CD4-positive, alpha-beta T cell (primary cell): ENCODE results near the gene CAPN10. TPM values are rescaled to one million over a fixed set of nuclear protein-coding genes. Genes with fewer than 3 reads are reported as not detected.
A peak's percentile ranks its signal among the peaks of the same experiment; 100 is the strongest.

ENCODE experiments used
- ATAC-seq: fragments of 200-7000 bp; cut with Tn5 transposase; one replicate; pipeline ENCODE4 v1.10.0; 2022; ENCODE audit warnings: mild to moderate bottlenecking; ENCODE audit not compliant: poor library complexity
- CTCF ChIA-PET: fragments of 350-600 bp; sonication (Branson Sonifier 250); formaldehyde crosslinking; loops from one replicate; lab custom pipeline; 2021; ENCODE audit warnings: antibody characterized with exemption, inconsistent platforms; lab: Charles Lee
- POLR2A ChIA-PET: fragments of 350-600 bp; sonication (Branson Sonifier 250); formaldehyde crosslinking; loops from one replicate; lab custom pipeline; 2021; ENCODE audit warnings: antibody characterized with exemption, inconsistent platforms; lab: Charles Lee
- DNase-seq, 14 experiments: peaks; one replicate each; pipeline ENCODE4 v3.0.0-alpha.2; 2013 to 2020; ENCODE audit warnings: mixed read lengths in 2 of 14
- H3K27ac ChIP-seq, 2 donors: one replicate each; pipeline versions ENCODE4 v1.5.1 to v1.7.0; 2013; ENCODE audit warnings: low read length in 2 of 2, low read depth in 1 of 2, mild to moderate bottlenecking in 1 of 2
- H3K27me3 ChIP-seq, 2 experiments: 1 replicate in 1 of 2; 2 replicates in 1 of 2; pipeline versions ENCODE4 v1.6.1 to v1.7.0; 2013; ENCODE audit warnings: low read length in 2 of 2, control low read depth in 1 of 2, mild to moderate bottlenecking in 1 of 2, moderate library complexity in 1 of 2; ENCODE audit not compliant: insufficient read depth in 2 of 2, control insufficient read depth in 1 of 2
- H3K36me3 ChIP-seq: one replicate; pipeline ENCODE4 v1.6.1; 2013; ENCODE audit warnings: low read length, control low read depth; ENCODE audit not compliant: insufficient read depth
- H3K4me1 ChIP-seq: one replicate; pipeline ENCODE4 v1.6.1; 2013; ENCODE audit warnings: low read length, control low read depth; ENCODE audit not compliant: insufficient read depth
- H3K4me3 ChIP-seq: one replicate; pipeline ENCODE4 v1.5.1; 2013; ENCODE audit warnings: mild to moderate bottlenecking, low read length, moderate library complexity
- H3K9me3 ChIP-seq, 2 experiments: 1 replicate in 1 of 2; 2 replicates in 1 of 2; pipeline versions ENCODE4 v1.6.1 to v1.7.0; 2013; ENCODE audit warnings: low read length in 2 of 2, mild to moderate bottlenecking in 2 of 2, control low read depth in 1 of 2, moderate library complexity in 1 of 2; ENCODE audit not compliant: control insufficient read depth in 1 of 2, insufficient read depth in 1 of 2
- H3K27ac Mint-ChIP-seq: one replicate; pipeline ENCODE4 v1.8.0; 2020; ENCODE audit warnings: mixed read lengths
- H3K27me3 Mint-ChIP-seq: one replicate; pipeline ENCODE4 v1.8.0; 2021; ENCODE audit warnings: mixed read lengths
- H3K36me3 Mint-ChIP-seq: one replicate; pipeline ENCODE4 v1.8.0; 2021; ENCODE audit warnings: low read depth, mixed read lengths
- H3K4me1 Mint-ChIP-seq: one replicate; pipeline ENCODE4 v1.8.0; 2021; ENCODE audit warnings: low read depth, mixed read lengths
- H3K4me3 Mint-ChIP-seq: one replicate; pipeline ENCODE4 v1.8.0; 2020; ENCODE audit warnings: mild to moderate bottlenecking, mixed read lengths
- H3K9me3 Mint-ChIP-seq: one replicate; pipeline ENCODE4 v1.8.0; 2020; ENCODE audit warnings: mixed read lengths
- intact Hi-C, 2 experiments: fragments of 100-400 bp; cut with DNase I in 1 of 2; cut with micrococcal nuclease in 1 of 2; formaldehyde crosslinking; loops; one replicate each; pipeline versions ENCODE4 v1.15.1 to v1.9.0; 2023 to 2025; cut with DNase I, micrococcal nuclease
- total RNA-seq, 174 experiments: library from RNA in 2 of 174; stranded (reverse) in 2 of 174; gene quantifications; one replicate each; pipeline ENCODE4 v1.2.3 and lab custom pipeline; 2021 to 2026
- TF ChIP-seq, protein P1 (sequence below): fragments of 200-600 bp; IDR thresholded peaks from one replicate; pipeline ENCODE4 v1.8.0; 2022; ENCODE audit warnings: antibody characterized with exemption, mild to moderate bottlenecking

The CAPN10 gene
- total RNA-seq, 2 experiments from 2014 or later = 40.6 to 42.1 TPM

DNA sequence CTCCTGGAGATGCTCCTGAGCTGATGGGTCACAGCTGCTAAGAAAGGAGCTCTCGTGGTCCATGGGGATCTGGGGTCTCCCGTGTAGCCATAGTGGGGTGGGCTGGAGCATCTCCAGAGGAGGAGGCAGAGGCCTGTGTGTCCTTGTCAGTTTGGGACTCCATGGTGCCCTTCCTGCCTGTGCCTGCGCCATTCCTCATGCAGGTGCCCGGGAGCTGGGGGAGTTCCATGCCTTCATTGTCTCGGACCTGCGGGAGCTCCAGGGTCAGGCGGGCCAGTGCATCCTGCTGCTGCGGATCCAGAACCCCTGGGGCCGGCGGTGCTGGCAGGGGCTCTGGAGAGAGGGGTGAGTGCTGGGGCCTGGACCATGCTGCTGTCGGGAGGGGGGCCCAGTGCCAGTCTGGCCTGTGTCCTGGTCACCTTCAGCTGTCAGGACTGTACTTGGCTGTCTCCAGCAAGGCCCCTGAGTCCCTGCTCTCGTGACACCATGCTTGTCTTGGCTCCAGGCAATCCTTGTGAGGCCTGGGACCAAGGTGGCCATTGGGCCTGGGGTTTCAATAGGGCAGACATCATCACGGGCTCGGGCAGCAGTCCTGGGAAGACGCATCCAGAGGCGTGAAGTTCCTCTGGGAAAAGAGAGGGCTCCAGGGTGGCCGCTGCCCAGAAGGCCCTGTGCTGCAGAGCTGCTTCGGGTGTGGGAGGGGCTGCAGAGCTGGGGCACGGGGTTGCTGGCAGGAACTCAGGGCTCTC is 7.3 kb downstream of the CAPN10 start:
- H3K27me3 Mint-ChIP-seq = no peaks in the 10 kb centered on the region

DNA sequence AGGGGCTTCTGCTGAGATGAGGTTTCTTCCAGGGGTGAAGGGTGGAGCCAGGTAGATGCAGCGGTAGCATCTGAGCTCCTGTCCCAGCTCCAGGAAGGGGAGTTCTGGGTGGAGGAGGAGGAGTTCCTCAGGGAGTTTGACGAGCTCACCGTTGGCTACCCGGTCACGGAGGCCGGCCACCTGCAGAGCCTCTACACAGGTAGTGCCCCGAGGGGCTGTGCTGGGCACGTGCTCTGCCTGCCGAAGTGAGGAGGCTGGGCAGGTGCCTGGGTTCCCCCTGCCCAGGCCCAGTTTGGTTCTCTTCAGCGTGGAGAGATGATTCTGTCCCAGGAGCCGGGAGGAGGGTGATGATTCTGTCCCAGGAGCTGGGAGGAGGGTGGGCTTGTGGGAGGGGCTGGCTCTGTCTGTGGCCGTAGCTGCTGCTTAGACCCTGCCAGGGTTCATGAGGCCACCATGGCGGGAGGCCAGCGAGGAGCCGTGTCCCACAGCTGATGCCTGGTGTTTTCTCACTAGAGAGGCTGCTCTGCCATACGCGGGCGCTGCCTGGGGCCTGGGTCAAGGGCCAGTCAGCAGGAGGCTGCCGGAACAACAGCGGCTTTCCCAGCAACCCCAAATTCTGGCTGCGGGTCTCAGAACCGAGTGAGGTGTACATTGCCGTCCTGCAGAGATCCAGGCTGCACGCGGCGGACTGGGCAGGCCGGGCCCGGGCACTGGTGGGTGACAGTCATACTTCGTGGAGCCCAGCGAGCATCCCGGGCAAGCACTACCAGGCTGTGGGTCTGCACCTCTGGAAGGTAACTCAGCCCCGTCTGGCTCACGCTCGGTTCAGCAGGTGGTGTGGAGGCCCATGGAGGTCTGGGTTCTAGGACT is 8.2 kb downstream of the CAPN10 start:
- intact Hi-C loops = no loop called here

More for the DNA sequence above, 7.3 kb downstream of the CAPN10 start:
- Mint-ChIP-seq H3K9me3 (no peaks in the 10 kb centered on the region), H3K4me1 (peaks cover 3% of the 10 kb centered on the region), H3K27ac (no peak overlapping the region), H3K36me3 (peaks cover 27% of the 10 kb centered on the region), H3K4me3 (no peak overlapping the region)
- Histone ChIP-seq H3K4me1 (peaks cover 12% of the 10 kb centered on the region), H3K27me3 (no peaks in the 10 kb centered on the region), H3K9me3 (no peaks in the 10 kb centered on the region), H3K4me3 (no peak overlapping the region), H3K27ac (no peak overlapping the region), H3K36me3 (peaks cover 95% of the 10 kb centered on the region)
- CTCF ChIA-PET = no interaction called here
- intact Hi-C loops = no loop called here
- TF ChIP-seq, protein P1, sequence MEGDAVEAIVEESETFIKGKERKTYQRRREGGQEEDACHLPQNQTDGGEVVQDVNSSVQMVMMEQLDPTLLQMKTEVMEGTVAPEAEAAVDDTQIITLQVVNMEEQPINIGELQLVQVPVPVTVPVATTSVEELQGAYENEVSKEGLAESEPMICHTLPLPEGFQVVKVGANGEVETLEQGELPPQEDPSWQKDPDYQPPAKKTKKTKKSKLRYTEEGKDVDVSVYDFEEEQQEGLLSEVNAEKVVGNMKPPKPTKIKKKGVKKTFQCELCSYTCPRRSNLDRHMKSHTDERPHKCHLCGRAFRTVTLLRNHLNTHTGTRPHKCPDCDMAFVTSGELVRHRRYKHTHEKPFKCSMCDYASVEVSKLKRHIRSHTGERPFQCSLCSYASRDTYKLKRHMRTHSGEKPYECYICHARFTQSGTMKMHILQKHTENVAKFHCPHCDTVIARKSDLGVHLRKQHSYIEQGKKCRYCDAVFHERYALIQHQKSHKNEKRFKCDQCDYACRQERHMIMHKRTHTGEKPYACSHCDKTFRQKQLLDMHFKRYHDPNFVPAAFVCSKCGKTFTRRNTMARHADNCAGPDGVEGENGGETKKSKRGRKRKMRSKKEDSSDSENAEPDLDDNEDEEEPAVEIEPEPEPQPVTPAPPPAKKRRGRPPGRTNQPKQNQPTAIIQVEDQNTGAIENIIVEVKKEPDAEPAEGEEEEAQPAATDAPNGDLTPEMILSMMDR = no peak
- peak in 1 of 14 experiments; percentile 22 for DNase-seq
- POLR2A ChIA-PET = no interaction called here
- ATAC-seq = no peak

DNA sequence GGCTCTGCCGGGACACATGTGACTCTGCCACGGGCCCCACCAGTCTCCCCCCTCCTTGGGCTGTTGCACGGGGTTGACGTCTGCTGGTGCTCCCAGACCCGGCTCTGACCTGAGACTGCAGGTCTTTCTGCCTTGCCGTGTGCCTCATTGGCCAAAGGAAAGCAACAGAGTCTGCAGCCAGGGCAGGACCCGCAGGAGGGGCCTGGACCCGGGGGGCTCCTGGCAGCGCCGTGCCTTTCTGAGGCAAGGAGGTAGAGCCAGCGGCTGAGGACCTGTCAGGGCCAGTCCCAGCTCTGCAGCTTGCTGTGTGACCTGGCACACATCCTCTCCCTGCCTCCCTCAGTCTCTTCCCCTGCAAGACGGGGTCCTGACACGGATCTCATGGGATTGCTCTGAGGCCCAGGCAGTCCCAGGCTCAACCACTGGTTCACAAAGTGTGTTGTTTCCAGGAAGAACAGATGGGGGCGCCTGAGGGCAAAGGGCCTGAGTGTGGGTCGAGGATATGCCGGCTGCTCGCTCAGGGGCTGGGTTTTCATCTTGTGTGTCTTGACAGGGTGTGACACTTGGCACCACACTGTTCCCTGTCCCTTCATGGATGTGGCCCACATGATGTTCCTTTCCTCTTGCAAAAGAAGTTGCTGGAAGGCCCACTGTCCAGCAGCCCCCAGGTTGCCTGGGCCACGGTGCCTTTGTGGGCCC is 9.0 kb downstream of the CAPN10 start:
- H3K27ac Mint-ChIP-seq = no peak overlapping the region
- peaks cover 83% of the 10 kb centered on the region for H3K36me3 ChIP-seq
- CTCF ChIA-PET = no interaction called here
- H3K4me3 ChIP-seq = no peak overlapping the region
- intact Hi-C loops = no loop called here
- peaks cover 6% of the 10 kb centered on the region for H3K4me1 ChIP-seq
- POLR2A ChIA-PET = no interaction called here
- no peak overlapping the region for H3K4me3 Mint-ChIP-seq
- TF ChIP-seq, protein P1 = no peak
- no peaks in the 10 kb centered on the region for H3K27me3 ChIP-seq
- ATAC-seq (no peak), DNase-seq (peak in 8 of 14 experiments; percentile 9 to 59 (median 36))
- H3K9me3 ChIP-seq = no peaks in the 10 kb centered on the region
- H3K36me3 Mint-ChIP-seq = peaks cover 32% of the 10 kb centered on the region
- H3K27me3 Mint-ChIP-seq = no peaks in the 10 kb centered on the region
- no peaks in the 10 kb centered on the region for H3K9me3 Mint-ChIP-seq
- no peaks in the 10 kb centered on the region for H3K4me1 Mint-ChIP-seq
- no peak overlapping the region for H3K27ac ChIP-seq

More for the DNA sequence above, 8.2 kb downstream of the CAPN10 start:
- peaks cover 27% of the 10 kb centered on the region for H3K36me3 Mint-ChIP-seq
- H3K9me3 ChIP-seq = no peaks in the 10 kb centered on the region
- no peaks in the 10 kb centered on the region for H3K27me3 Mint-ChIP-seq
- H3K4me1 Mint-ChIP-seq = no peaks in the 10 kb centered on the region
- CTCF ChIA-PET = no interaction called here
- no peak overlapping the region for H3K4me3 ChIP-seq
- ATAC-seq (no peak), DNase-seq (peak in 1 of 14 experiments; percentile 30)
- POLR2A ChIA-PET = no interaction called here
- H3K27ac Mint-ChIP-seq = no peak overlapping the region
- H3K27ac ChIP-seq = no peak overlapping the region
- H3K27me3 ChIP-seq = no peaks in the 10 kb centered on the region
- peaks cover 87% of the 10 kb centered on the region for H3K36me3 ChIP-seq
- H3K9me3 Mint-ChIP-seq = no peaks in the 10 kb centered on the region
- H3K4me1 ChIP-seq = peaks cover 6% of the 10 kb centered on the region
- TF ChIP-seq, protein P1 = no peak
- no peak overlapping the region for H3K4me3 Mint-ChIP-seq
